ENCODE data around the gene FOXN3.

FOXN3 gene

DNA sequence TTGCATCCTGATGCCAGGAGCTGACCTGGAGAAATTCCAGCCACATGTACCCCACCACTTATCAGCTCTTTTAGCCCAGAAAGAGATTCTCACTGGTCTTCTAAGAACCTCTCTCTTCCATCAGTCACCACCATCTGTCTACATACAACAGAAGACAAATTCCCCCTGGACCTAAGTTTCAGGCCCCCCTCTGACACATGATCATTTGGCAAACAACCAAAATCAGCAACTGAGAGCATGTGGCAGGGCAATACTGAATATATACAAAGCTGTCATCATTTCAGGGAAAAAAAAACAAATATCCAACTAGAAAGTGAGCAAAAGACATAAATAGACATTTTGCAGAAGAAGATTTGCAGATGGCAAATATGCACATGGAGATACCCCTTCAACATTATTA lies 180.2 kb downstream of the FOXN3 start:
- TF ChIP-seq, protein P1, sequence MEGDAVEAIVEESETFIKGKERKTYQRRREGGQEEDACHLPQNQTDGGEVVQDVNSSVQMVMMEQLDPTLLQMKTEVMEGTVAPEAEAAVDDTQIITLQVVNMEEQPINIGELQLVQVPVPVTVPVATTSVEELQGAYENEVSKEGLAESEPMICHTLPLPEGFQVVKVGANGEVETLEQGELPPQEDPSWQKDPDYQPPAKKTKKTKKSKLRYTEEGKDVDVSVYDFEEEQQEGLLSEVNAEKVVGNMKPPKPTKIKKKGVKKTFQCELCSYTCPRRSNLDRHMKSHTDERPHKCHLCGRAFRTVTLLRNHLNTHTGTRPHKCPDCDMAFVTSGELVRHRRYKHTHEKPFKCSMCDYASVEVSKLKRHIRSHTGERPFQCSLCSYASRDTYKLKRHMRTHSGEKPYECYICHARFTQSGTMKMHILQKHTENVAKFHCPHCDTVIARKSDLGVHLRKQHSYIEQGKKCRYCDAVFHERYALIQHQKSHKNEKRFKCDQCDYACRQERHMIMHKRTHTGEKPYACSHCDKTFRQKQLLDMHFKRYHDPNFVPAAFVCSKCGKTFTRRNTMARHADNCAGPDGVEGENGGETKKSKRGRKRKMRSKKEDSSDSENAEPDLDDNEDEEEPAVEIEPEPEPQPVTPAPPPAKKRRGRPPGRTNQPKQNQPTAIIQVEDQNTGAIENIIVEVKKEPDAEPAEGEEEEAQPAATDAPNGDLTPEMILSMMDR (IDR thresholded peaks at IDR 0.05; ENCODE audit: low read depth, low read length), result no peak
- no peak for DNase-seq (ENCODE audit: extremely low read depth, low read depth)

DNA sequence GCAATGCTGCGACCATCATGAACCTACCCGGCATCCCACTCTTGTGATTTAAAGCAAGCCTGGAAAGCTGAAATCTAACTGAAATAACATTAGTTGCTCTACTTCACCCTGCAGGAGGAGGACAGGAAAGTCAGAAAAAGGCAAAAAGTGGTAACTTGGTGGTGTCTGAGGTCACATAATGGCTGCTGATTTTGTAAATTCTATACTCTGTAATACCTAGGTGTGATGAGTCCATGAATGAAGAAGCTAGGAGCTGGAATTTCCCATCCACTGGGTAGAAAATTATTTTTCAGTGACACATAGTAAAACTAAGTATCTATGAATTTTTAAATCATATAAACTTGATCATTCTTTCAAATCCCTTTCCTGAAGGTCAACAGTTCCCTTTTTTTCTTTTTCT lies 183.8 kb downstream of the FOXN3 start:
- TF ChIP-seq, protein P1 (IDR thresholded peaks at IDR 0.05; ENCODE audit: low read depth, low read length), result no peak

DNA sequence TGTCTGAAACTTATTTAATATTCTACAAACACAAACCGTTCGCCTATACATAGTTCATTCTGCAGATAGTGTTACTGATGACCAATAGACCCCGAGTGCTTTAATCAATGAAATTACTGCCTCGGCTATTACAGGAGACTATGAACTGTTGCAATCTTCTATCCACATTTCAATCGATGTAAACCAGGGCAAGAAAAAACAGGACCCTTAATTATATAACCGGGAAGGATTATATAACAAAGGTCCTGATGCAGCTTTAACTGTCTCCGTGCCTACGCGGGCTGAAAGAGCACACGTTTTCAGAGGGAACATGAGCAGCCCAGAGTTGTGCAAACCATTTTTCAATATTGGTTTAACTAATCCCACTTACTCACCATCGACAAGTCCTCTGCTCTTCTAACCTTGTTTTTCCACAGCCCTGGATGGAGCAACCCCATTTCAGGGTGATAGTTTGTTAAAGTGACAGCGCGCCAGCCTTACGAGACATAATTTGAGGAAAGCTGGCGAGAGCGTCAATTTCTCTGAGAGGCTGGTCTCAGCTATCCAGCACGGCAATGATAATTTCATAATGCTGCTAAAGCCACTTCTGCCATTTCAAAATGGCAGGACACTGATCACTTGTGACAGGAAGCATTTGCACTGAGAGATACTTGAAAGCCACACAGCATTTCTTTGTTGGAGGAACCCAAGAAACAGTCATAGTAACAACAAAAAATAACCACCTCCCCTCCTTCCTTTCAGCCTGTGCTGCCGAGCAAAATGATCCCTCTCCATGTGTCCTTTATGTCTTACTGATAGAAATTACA lies 184.6 kb downstream of the FOXN3 start:
- TF ChIP-seq, protein P1 (IDR thresholded peaks at IDR 0.05; ENCODE audit: low read depth, low read length), result no peak
- no peak for DNase-seq (ENCODE audit: extremely low read depth, low read depth)

More for the DNA sequence above, 183.8 kb downstream of the FOXN3 start:
- no peak for DNase-seq (ENCODE audit: extremely low read depth, low read depth)

DNA sequence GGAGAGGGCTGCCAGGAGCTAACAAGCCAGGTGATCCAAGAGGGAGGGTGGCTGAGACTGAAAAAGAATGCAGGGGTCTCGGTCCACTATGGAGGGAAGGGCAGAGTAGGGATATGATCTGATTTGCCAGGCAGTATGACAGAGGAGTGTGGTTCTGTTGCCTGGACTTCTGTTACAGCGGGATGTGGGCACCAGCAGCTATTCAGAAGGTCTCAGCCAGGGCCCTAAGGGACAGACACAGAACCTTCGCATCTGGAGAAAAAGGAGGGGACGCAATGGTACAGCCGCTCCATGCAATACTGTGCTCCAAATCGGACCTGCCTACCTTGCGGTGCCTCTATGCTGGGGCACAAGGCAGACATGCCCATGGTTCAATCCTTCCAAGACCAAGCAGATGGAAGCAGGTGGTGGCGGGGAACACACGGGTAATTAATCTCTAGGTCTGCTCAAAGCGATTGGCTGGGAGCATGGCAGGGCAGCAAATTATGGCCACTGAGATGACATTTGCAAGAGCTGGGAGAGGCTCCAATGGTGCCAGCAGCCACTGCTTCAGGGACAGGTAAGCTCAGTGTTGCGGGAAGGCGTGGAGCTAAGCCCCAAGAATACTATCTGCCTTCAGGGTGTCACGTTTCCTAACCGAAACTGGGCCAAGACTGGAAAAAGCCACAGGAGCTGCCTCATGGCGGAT lies 185.5 kb downstream of the FOXN3 start:
- DNase-seq (ENCODE audit: extremely low read depth, low read depth), result no peak
- TF ChIP-seq, protein P1 (IDR thresholded peaks at IDR 0.05; ENCODE audit: low read depth, low read length), result no peak

DNA sequence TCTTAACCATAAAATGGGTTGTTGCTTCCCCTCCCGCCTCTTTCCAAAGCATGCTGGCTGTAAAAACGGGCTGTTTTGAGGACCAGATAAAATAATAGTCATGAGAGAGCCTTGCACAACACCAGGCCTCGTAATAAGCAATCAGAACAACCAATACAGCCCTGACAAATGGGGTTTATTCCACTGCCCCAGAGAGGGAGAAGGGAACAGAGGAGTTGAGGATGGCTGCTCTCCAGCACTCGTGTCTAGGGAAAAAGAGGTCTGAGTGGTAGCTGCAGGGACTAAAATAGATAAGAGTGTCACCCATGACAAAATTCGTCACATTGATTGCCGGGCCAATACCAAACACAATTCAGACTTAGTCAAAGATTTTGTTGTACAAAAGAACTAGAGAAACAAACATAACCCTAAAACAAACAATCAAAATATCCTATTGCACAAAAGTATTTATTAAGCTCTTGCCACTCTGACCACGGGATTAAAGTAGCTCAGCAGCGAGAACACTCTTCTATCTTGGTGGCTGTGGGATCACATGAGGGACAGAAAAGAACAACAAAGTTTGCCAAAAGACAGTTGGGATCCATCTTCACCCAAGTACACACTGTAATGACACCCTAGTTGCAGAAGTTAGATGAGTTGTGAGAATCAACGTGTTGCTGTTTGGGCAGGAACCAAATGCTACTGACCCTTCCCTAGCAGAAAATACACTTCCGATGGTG lies 188.0 kb downstream of the FOXN3 start:
- DNase-seq (ENCODE audit: extremely low read depth, low read depth), result no peak
- TF ChIP-seq, protein P1 (IDR thresholded peaks at IDR 0.05; ENCODE audit: low read depth, low read length), result no peak

DNA sequence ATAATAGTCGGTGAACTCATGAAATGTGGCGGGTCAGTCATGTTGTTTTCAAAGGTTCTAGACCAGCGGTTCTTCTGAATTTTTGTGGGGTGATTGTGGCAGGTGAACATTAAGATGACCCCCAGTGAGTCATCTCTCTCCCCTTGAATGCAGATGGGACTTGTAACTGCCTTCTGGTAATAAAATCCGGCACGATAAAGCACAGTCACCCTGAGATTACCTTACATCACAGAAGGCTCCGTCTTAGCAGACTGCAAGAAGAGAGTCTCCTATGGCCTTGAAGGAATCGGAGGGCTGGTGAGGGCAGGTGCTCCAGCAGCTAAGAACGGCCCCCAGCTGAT lies 189.6 kb downstream of the FOXN3 start:
- no peak for DNase-seq (ENCODE audit: extremely low read depth, low read depth)
- TF ChIP-seq, protein P1 (IDR thresholded peaks at IDR 0.05; ENCODE audit: low read depth, low read length), result no peak
